GM18499 (cell line): ENCODE results near the gene ZMYND8.
"Not testable (repeated sequence)": the region's sequence is repeated elsewhere in the genome, so short reads cannot be mapped to it uniquely, and the experiment has no call there.

Experiments used
- ATAC-seq: cut with Tn5 transposase; IDR thresholded peaks from one replicate; pipeline ENCODE4 v1.9.1; 2021; ENCODE audit warnings: moderate number of reproducible peaks; ENCODE audit not compliant: insufficient read depth, unreplicated experiment

ZMYND8 gene

DNA sequence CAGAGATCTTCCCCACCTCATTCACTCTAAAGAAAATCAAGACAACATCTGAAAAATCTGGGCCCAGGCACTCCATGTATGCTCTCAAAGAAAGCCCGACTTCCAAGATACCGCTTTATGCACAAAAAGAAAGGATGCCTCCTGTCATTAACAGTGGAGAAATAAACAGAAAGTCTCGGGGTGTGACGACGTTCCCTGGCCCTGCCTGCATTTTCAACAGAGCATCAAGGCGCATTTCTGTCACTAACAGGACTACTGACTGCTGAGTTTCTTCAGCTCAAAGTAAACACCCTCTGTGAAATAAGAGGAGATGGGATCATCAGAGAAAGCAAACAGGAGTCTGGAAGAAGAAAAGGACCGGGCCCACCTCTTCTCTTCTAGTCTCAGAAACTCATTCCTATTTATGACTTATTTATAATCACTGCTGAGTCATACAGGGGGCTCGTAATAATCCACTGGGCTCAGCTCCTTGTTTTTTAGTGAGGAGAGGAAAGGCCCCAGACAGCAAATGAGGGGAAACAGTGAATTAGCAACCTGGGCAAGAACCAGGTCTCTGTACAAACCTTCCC lies 99.7 kb downstream of the ZMYND8 start:
- no peak for ATAC-seq

DNA sequence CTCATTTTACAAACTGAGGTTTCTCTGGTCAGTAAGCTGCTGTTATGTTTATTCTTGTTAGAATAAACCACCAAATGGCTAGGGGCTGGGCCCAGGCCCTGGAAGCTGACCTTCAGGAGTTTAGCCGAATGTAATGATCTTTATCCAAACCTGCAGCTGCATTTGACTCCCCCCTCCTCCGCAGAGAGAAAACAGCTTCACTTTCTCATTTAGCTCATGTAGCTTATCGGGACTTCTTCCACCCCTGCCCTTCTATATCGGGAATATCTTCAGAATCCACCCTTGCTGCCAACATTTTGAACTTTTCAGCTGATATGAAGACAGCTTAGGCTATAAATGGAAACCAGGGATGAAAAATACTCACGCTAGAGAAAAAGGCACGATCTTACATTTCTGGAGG lies 102.6 kb downstream of the ZMYND8 start:
- no peak for ATAC-seq

DNA sequence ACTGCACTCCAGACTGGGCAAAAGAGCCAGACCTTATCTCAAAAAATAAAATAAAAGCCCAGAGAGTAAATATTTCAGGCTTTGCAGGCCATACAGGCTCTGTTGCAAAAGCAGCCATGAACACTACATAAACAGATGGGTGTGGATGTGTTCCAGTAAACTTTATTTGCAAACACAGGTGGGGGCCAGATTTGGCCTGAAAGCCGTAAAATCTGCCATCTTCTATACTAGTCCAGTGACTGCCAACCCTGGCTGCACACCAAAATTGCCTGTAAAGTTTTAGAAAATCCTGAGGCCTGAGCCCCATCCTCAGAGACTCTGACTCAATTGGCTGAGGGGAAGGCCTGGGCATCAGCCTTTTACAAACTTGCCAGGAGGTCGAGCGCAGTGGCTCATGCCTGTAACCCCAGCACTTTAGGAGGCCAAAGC lies 103.6 kb downstream of the ZMYND8 start:
- no peak for ATAC-seq

DNA sequence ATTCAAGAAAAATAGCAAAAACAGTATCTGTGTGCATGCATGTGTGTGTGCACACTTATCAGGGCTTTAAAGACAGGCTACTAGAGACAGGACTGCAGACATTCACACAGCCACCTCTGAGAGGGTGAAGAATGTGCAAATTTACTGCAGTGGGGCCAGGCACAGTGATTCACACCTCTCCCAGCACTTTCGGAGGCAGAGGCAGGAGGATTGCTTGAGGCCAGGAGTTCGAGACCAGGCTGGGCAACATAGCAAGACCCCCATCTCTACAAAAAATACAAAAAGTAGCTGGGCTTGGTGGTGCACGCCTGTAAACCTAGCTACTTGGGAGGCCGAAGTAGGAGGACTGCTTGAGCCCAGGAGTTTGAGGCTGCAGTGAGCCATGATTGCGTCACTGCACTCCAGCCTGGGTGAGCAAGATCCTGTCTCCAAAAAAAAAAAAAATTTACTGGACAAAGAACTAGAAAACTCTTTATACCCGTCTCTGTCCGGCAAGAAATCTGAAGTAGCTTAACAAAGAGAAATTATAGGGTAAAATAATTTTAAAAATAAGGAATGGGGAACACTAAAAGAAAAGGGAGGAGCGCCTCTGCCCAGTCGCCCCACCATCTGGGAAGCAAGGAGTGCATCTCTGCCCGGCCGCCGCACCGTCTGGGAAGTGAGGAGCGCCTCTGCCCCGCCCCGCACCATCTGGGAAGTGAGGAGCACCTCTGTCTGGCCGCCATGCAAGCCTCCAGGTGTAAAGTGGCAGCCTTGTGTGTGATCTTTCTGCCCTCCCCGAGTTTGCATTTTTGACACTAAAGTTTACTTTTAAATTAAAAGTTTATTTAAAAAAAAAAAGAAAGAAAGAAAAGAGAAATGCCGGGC lies 105.1 kb downstream of the ZMYND8 start:
- ATAC-seq, result no peak

DNA sequence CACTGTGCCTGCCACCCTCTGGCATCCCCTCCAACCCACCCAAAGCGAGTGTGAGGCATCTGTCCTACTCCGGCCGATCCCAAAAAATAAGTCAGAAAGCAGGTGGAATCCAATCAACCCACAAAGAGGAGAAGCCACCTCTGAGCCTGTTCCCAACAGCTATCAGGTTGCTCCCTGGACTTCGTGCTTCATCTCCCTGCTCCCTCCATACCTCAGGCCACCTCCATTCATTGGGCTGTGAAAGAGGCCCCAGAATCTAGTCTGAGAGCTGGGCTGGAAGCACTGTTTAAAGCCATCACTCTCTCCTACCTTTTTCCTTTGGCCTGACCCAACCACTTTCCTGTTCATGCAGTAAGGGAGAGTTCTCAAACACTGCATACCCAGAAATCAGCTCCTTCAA lies 106.1 kb downstream of the ZMYND8 start:
- no peak for ATAC-seq

DNA sequence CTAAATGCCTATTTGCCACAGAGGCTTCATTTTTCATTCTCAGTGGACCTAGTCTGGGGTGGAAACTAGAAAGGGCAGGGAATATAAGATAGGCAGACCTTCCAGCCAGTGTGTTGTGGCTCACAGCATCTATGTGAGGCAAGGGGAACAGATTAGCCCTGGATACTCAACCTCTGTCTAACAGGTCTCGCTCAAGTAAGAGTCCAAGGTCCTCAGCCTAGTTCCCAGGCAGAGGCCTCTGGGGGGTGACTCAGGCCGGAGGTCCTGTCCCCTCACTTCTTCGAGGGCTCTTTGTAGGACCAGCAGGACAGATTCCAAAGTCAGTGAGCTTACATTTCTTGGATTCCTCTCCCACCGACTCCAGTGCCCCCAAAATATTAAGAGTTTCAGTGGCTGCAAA lies 106.6 kb downstream of the ZMYND8 start:
- no peak for ATAC-seq

DNA sequence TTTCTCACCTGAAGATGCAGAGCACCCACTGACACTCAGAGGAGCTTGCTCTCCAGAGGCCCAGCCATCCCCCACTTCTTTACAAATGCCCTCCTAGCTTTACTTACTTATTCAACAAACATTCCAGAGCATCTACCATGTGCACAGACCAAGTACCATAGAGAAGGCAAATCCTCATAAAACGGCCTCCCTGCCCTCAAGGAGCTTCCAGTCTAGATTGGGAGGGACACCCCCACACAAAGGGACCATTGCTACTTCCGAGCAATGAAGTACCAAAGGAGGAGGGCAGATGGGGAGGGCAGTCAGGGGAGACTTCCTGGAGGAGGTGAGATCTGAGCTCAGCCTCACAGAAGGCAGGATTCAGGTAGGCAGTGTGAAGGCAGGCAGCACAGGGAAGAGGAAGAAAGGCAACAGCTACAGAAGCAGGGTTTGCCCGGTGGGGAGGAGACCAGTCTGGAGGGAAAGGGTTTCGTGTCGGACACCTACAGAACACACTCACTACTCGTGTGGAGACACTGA lies 108.0 kb downstream of the ZMYND8 start:
- no peak for ATAC-seq

DNA sequence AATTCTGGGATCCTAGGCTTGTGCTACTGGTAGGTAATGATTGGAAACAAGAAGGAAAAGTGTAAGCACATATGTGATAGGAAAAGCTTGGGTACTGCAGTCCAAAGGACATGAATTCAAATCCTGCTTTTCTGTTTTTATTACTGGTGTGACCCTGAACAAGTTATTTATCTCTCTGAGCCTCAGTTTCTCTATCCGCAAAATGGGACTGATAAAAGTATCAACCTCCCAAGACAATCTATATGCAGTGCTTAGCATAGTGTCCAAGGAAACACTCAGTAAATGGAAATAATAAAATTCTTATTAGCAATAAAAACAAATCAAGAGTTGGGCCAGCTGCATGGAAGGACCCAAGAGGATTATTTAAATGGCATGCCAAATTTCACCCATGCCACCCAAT lies 108.5 kb downstream of the ZMYND8 start:
- no peak for ATAC-seq

DNA sequence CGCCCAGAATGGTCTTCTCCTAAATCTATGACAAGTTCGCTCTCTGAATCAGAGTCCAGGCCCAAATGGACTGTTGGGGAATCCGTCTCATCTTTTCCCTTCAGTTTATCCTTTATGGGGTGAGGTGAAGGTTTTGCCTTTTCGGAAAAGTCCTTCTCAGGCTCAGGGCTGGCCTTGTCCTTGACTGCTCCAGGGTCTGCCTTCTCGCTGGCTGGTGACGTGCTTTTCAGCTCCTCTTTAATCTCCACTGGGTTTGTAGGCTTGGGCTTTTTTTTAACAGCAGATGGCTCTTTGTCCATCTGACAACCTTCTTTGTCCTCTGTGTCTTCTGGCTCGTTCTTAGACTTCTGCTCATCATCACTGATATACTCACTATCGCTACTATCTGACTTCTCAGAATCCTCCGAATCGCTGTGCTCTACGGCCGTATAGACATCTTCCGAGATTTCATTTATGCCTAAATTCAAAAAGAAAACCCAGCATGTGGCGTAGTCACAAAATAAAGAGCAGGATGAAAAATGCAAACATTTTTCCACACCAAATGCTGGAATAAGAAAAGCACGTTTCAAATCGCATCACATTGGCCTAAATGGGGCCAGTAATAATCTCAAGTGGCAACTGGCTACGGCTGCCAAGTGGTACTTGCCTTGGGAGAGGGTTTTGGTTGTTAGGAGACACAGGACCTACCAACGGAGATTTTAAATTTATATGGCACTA lies 110.3 kb downstream of the ZMYND8 start:
- no peak for ATAC-seq

DNA sequence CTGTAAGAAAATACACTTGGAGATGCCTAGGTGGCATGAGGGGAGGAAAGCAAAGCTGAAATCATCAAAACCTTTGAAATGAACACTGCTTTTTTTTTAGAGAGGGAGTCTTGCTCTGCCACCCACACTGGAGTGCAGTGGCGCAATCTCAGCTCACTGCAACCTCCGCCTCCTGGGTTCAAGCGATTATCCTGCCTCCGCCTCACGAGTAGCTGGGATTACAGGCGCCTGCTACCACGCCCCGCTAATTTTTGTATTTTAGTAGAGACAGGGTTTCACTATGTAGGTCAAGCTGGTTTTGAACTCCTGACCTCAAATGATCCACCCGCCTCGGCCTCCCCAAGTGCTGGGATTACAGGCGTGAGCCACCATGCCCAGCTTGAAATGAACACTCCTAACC lies 111.3 kb downstream of the ZMYND8 start:
- not testable (repeated sequence) for ATAC-seq

DNA sequence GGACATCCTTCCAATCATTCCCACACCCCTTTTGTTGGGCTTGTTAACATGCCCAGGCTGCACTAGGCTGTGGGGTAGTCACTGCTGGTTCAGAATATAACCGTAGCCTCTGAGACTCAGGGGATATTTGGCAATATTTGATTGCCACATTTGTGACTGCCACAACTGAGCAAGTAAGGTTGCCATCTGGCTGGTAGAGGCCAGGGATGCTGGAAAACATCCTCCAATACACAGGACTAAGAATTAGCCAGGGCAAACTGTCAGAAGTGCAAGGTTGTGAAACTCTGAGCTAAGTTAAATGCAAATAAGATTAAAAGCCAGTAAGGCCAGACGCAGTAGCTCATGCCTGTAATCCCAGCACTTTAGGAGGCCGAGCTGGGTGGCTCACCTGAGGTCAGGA lies 112.0 kb downstream of the ZMYND8 start:
- ATAC-seq, result no peak

DNA sequence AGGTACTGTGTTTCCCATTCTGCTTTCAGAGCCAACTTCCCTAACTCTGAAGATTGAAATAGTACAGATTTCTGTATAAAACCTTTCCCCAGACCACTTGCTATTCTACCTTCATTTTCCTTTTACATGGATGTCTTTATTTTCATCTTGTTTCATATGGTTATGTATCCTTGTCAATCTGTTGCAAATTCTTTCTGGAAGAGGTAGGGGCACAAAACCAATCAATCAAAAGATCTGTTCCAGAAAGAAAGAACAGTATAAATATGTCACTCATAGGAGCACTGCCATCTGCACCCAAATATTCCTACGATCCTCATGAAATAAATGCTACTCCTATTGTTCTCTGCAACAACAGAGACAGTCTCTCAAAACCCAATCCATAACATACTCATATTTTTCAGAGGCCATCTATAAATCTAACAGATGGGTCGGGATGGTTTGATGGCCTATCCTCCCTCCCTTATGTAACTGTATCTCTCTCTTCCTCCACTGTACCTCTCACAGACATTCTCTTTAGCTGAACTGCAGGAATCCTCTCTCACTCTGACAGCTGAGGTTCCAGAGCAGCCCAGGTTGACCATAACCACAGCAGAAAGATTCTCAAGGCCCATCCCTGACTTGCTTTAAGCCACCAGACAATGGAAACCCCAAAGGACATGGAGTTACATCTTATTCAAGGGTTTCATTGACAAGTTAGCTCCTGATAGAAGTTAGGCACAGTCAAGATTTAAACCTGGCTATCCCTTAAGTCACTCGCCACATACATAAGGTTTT lies 112.8 kb downstream of the ZMYND8 start:
- ATAC-seq, result no peak

DNA sequence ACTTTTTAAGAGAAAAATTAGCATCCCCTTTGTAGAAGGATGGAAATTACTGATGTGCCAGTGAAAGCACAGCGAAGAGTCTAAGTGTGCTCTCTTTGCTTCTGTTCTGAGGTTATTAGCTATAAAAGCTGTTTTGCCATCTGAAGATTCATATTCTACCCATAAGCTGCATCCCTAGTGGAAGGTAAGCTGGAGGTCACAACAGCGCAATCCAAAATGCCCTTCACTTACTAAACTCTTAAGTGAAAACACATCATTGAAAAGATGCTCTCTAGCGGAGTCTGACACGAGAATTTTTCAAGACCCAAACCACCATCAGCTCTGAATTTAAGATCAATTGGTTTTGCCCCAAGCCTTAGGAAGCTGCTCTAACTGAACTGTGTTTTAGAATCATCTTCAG lies 113.5 kb downstream of the ZMYND8 start:
- ATAC-seq, result no peak

DNA sequence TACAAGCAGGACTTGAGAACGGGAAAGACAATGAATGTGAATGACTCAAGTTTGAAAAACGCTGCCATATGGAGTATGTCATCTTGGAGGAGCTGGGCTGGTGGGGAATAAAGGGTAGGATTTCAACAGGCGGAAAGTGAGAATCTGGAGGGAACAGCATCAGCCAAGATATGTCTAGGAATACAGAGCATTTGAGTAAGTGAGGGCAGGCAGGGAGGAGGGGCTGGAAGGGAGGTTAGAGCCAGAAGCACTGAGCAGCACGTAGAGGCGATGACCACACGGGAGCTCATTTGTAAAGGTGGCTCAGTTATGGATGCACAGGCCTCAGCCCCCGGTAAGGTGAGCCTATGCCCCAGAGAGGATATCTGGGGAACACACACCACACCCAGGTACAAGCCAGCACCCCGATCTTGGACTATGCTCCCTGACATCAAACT lies 115.1 kb downstream of the ZMYND8 start:
- no peak for ATAC-seq

DNA sequence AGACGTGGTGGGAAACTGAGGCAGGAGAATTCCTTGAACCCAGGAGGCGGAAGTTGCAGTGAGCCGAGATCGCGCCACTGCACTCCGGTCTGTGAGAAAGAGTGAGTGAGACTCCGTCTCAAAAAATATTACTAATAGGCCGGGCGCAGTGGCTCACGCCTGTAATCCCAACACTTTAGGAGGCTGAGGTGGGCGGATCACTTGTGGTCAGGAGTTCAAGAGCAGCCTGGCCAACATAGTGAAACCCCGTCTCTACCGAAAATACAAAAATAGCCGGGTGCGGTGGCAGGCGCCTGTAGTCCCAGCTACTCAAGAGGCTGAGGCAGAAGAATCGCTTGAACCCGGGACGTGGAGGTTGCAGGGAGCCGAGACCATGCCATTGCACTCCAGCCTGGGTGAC lies 116.4 kb downstream of the ZMYND8 start:
- ATAC-seq, result not testable (repeated sequence)

DNA sequence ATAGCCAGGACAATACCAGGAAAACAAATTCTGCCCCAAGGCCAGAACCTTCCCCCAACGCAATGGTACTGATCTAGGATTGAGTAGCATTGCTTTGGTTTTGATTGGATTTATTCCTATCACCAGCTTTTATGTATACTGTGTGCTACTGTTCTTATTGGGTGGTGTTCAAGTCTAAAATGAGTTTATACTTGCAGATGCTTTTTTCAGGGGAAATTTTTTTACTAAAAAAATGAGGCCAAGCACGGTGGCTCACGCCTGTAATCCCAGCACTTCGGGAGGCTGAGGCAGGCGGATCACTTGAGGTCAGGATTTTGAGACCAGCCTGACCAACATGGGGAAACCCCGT lies 116.8 kb downstream of the ZMYND8 start:
- no peak for ATAC-seq

DNA sequence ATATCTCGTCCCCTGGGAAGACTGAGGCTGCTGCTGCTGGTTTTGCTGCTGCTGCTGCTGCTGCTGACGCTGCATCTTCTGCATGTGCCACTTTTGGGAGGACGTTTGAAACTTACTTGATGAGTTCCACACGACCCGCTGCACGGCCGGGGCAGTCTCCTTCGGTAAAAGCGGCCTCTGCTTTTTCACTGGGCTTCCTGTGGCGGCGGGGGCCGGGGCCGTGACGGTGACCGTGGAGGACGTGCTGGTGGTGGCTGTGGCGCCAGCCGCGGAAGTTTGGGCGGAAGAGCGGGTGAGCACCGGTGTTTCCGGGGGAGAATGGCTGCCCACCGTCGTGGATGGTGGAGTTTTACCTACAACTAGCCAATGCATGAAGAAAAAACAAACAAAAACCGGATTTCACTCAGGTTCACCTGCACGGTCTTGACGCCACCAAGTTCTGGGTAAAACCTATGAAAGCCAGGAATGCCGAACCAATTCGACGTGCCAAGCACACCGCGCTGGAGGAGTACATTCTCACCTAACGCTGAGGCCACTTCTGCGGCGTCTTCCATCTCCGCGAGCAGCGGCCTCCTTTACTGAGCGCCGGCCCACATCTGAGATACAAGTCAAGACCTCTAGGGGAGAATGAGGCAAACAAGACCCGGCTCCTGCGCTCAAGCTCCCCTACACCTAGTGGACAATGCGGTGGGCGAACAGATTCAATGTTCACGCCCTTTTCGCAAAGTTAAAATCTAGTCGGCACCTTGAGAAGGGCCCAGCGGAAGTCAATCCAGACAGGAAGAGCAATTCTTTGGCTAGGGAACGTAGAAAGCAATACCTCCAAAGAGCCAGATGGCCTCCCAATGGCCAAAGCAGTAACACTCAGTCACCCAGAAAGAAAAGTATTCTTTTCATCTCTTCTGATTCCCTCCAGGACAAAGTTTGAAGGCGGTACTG lies 117.5 kb downstream of the ZMYND8 start:
- ATAC-seq, result no peak

DNA sequence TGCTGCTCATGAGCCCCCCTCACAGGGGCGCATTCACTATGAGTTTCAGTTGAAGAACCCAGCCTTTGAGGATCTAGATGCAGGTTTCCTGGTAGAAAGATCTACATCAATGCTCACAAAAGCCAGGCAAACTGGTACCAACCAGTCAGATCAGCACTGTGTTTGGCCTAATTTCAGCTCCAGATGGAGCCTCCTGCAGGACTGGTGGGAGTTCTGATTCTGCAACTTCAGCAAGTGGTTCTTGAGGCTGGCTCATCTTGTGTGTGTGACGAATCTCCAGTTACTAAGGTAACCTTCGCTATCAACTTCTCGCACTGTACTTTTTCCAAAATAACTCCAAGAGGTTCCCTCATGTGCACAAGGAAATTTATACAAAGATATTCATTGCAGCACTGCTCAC lies 118.8 kb downstream of the ZMYND8 start:
- no peak for ATAC-seq

DNA sequence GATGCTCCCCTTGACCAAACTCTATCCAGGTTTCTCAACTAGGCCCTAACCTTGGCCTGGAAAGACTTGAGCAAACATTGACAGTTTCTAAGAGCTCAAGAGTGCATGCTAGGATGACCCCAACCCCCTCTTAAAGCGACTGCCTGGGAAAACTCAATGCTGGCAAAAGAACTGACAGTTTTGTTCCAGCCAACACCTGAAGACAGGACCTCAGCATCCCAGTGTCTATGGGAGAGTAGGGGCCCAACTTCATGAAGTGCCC lies 119.9 kb downstream of the ZMYND8 start:
- no peak for ATAC-seq
